ENCODE measurements around the gene ITPKB.

DNA sequence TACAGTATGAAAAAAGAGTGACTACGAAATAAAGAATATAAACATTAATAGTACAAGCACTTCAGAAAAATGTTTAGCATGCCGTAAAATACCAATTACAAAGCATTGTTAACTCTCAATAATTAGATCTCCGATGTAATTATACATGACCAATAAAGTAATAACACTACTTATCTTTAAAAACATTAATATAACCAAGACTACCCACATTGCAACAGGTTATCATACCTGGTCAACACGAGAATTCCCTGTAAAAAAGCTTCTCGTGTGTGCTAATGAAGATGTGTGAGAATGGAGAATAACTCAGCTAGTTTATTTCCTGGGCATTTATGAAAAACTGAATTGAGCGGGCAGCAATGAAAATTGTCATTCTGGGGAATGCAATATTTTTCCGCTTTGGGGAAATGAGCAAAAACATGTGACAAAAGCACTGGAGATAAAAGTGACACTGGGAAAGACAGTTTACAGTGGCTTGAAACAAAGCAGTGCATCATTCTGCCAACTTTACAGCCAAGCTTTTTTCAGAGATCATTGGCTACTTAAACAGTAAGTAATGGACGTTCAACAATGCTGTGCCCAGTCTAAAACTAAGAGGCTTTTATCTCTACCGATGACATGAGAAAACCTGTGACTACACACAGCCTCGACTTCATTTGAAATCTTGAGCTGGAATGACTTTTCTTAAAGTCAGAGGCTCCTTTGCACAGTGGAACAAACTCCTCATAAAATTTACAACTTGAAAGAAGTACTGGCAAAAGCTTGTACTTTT, 34.7 kb downstream of the ITPKB start:
- TF ChIP-seq, protein P1, sequence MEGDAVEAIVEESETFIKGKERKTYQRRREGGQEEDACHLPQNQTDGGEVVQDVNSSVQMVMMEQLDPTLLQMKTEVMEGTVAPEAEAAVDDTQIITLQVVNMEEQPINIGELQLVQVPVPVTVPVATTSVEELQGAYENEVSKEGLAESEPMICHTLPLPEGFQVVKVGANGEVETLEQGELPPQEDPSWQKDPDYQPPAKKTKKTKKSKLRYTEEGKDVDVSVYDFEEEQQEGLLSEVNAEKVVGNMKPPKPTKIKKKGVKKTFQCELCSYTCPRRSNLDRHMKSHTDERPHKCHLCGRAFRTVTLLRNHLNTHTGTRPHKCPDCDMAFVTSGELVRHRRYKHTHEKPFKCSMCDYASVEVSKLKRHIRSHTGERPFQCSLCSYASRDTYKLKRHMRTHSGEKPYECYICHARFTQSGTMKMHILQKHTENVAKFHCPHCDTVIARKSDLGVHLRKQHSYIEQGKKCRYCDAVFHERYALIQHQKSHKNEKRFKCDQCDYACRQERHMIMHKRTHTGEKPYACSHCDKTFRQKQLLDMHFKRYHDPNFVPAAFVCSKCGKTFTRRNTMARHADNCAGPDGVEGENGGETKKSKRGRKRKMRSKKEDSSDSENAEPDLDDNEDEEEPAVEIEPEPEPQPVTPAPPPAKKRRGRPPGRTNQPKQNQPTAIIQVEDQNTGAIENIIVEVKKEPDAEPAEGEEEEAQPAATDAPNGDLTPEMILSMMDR (IDR thresholded peaks at IDR 0.05; ENCODE audit: borderline replicate concordance, extremely low read depth, low read length, poor library complexity, severe bottlenecking), result no peak
- no peak for TF ChIP-seq EZH2 (IDR thresholded peaks at IDR 0.05; ENCODE audit: borderline replicate concordance, low read depth, low read length, severe bottlenecking)

Data from DND-41 (cell line).